ENCODE measurements around the gene LZTS2.

LZTS2 gene

GRCh38 chr10:100998991-100999741 lies 442 bp upstream of the LZTS2 start:
- DNase-seq, result peak; percentile 30

GRCh38 chr10:101000127-101000914 lies 713 bp downstream of the LZTS2 start:
- DNase-seq, result no peak

GRCh38 chr10:101000915-101001658 lies 1.5 kb downstream of the LZTS2 start:
- DNase-seq, result no peak

- no peak for DNase-seq
Measured at GRCh38 chr10:101001659-101002035, 2.0 kb downstream of the LZTS2 start.

- no peak for DNase-seq
Measured at GRCh38 chr10:101002456-101002855, 2.8 kb downstream of the LZTS2 start.

- DNase-seq, result no peak
Measured at GRCh38 chr10:101003639-101004206, 4.1 kb downstream of the LZTS2 start.

- no peak for DNase-seq
Measured at GRCh38 chr10:101005361-101005760, 5.8 kb downstream of the LZTS2 start.

- DNase-seq, result no peak
Measured at GRCh38 chr10:101005869-101006567, 6.4 kb downstream of the LZTS2 start.

- DNase-seq, result no peak
Measured at GRCh38 chr10:101006593-101007098, 7.0 kb downstream of the LZTS2 start.

GRCh38 chr10:101007099-101007711 lies 7.6 kb downstream of the LZTS2 start:
- DNase-seq, result no peak

GRCh38 chr10:101007915-101008822 lies 8.6 kb downstream of the LZTS2 start:
- DNase-seq, result no peak

- DNase-seq, result no peak
Measured at GRCh38 chr10:101008823-101009423, 9.3 kb downstream of the LZTS2 start.

GRCh38 chr10:101010329-101010728 lies 10.7 kb downstream of the LZTS2 start:
- DNase-seq, result no peak

- no peak for DNase-seq
Measured at GRCh38 chr10:101011517-101012423, 12.2 kb downstream of the LZTS2 start.

GRCh38 chr10:101012525-101013364 lies 13.1 kb downstream of the LZTS2 start:
- peak; percentile 72 for DNase-seq

- DNase-seq, result no peak
Measured at GRCh38 chr10:101013365-101013825, 13.8 kb downstream of the LZTS2 start.

- DNase-seq, result no peak
Measured at GRCh38 chr10:101014230-101014884, 14.7 kb downstream of the LZTS2 start.
